Central memory CD4-positive, alpha-beta T cell (primary cell): ENCODE data around the gene ASIC5.
"Not testable (repeated sequence)": the region's sequence is repeated elsewhere in the genome, so short reads cannot be mapped to it uniquely, and the experiment has no call there.

ENCODE experiments used
- DNase-seq: peaks from one replicate; pipeline ENCODE4 v3.0.0; 2022

Gene ASIC5

GRCh38 chr4:155799794-155800123 lies 66.3 kb downstream of the ASIC5 start:
- DNase-seq: no peak

- DNase-seq: no peak
Measured at GRCh38 chr4:155799116-155799793, 66.8 kb downstream of the ASIC5 start.

- DNase-seq: not testable (repeated sequence)
Measured at GRCh38 chr4:155797581-155797980, 68.5 kb downstream of the ASIC5 start.

GRCh38 chr4:155795991-155796390 lies 70.1 kb downstream of the ASIC5 start:
- no peak for DNase-seq

GRCh38 chr4:155794589-155795236 lies 71.4 kb downstream of the ASIC5 start:
- DNase-seq: no peak

GRCh38 chr4:155789982-155790381 lies 76.1 kb downstream of the ASIC5 start:
- DNase-seq: no peak

GRCh38 chr4:155789391-155789790 lies 76.7 kb downstream of the ASIC5 start:
- no peak for DNase-seq

- DNase-seq: no peak
Measured at GRCh38 chr4:155787113-155787710, 78.9 kb downstream of the ASIC5 start.

GRCh38 chr4:155785828-155786227 lies 80.2 kb downstream of the ASIC5 start:
- DNase-seq: no peak

- DNase-seq: no peak
Measured at GRCh38 chr4:155784637-155785036, 81.4 kb downstream of the ASIC5 start.

- no peak for DNase-seq
Measured at GRCh38 chr4:155781249-155781831, 84.7 kb downstream of the ASIC5 start.

GRCh38 chr4:155780775-155781174 lies 85.3 kb downstream of the ASIC5 start:
- no peak for DNase-seq
